ENCODE results near the gene PAN3.

GRCh38 chr13:28159057-28159456 is 20.7 kb downstream of the PAN3 start:
- TF ChIP-seq, protein P1, sequence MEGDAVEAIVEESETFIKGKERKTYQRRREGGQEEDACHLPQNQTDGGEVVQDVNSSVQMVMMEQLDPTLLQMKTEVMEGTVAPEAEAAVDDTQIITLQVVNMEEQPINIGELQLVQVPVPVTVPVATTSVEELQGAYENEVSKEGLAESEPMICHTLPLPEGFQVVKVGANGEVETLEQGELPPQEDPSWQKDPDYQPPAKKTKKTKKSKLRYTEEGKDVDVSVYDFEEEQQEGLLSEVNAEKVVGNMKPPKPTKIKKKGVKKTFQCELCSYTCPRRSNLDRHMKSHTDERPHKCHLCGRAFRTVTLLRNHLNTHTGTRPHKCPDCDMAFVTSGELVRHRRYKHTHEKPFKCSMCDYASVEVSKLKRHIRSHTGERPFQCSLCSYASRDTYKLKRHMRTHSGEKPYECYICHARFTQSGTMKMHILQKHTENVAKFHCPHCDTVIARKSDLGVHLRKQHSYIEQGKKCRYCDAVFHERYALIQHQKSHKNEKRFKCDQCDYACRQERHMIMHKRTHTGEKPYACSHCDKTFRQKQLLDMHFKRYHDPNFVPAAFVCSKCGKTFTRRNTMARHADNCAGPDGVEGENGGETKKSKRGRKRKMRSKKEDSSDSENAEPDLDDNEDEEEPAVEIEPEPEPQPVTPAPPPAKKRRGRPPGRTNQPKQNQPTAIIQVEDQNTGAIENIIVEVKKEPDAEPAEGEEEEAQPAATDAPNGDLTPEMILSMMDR (conservative IDR thresholded peaks at IDR 0.05; ENCODE audit: low read depth, low read length), result no peak
- no peak for TF ChIP-seq EZH2 (IDR thresholded peaks at IDR 0.05; ENCODE audit: borderline replicate concordance, low read depth, low read length, poor library complexity, severe bottlenecking)
